Panc1 (cell line): ENCODE measurements around the gene ZNF81.

Experiments
- POLR2AphosphoS5 ChIP-seq: IDR thresholded peaks from 2 replicates; pipeline ENCODE4 v1.6.1; 2012; ENCODE audit warnings: mild to moderate bottlenecking, low read depth, low read length, moderate library complexity
- SIN3A ChIP-seq: IDR thresholded peaks from 2 replicates; pipeline ENCODE4 v1.6.1; 2012; ENCODE audit warnings: low read depth, mild to moderate bottlenecking, low read length, moderate library complexity, borderline replicate concordance; ENCODE audit not compliant: insufficient read depth

GRCh38 chrX:47838361-47838760, 1.7 kb downstream of the ZNF81 start:
- no peak for TF ChIP-seq SIN3A
- no peak for TF ChIP-seq POLR2AphosphoS5
